ENCODE results near the gene TECTB.
A peak's percentile ranks its signal among the peaks of the same experiment; 100 is the strongest.

Gene TECTB

GRCh38 chr10:112299456-112299855 is 16.3 kb downstream of the TECTB start:
- Mint-ChIP-seq H3K4me1 (peaks cover 9% of the 10 kb centered on the region), H3K36me3 (ENCODE audit: low read depth) (no peaks in the 10 kb centered on the region), H3K4me3 (no peak overlapping the region), H3K27ac (no peak overlapping the region), H3K9me3 (no peaks in the 10 kb centered on the region), H3K27me3 (ENCODE audit: low read depth) (peaks cover 5% of the 10 kb centered on the region)
- TF ChIP-seq CTCF (IDR thresholded peaks at IDR 0.05; ENCODE audit: unreplicated experiment in 3 of 3): no peak

- no peaks in the 10 kb centered on the region for H3K36me3 Mint-ChIP-seq (ENCODE audit: low read depth)
- no peaks in the 10 kb centered on the region for H3K4me1 Mint-ChIP-seq
- H3K27me3 Mint-ChIP-seq (ENCODE audit: low read depth): no peaks in the 10 kb centered on the region
- H3K4me3 Mint-ChIP-seq: no peak overlapping the region
- no peak for TF ChIP-seq CTCF (IDR thresholded peaks at IDR 0.05; ENCODE audit: unreplicated experiment in 3 of 3)
- no peak overlapping the region for H3K27ac Mint-ChIP-seq
- no peaks in the 10 kb centered on the region for H3K9me3 Mint-ChIP-seq
Measured at GRCh38 chr10:112302335-112302734, 19.1 kb downstream of the TECTB start.

- no peaks in the 10 kb centered on the region for H3K27me3 Mint-ChIP-seq (ENCODE audit: low read depth)
- no peaks in the 10 kb centered on the region for H3K9me3 Mint-ChIP-seq
- H3K4me3 Mint-ChIP-seq: no peak overlapping the region
- no peak overlapping the region for H3K27ac Mint-ChIP-seq
- no peaks in the 10 kb centered on the region for H3K36me3 Mint-ChIP-seq (ENCODE audit: low read depth)
- TF ChIP-seq CTCF (IDR thresholded peaks at IDR 0.05; ENCODE audit: unreplicated experiment in 3 of 3): no peak
- no peaks in the 10 kb centered on the region for H3K4me1 Mint-ChIP-seq
Measured at GRCh38 chr10:112303528-112303927, 20.3 kb downstream of the TECTB start.

GRCh38 chr10:112304267-112304859 is 21.2 kb downstream of the TECTB start:
- H3K4me1 Mint-ChIP-seq: no peaks in the 10 kb centered on the region
- no peak overlapping the region for H3K4me3 Mint-ChIP-seq
- no peaks in the 10 kb centered on the region for H3K36me3 Mint-ChIP-seq (ENCODE audit: low read depth)
- no peaks in the 10 kb centered on the region for H3K27me3 Mint-ChIP-seq (ENCODE audit: low read depth)
- H3K9me3 Mint-ChIP-seq: no peaks in the 10 kb centered on the region
- no peak overlapping the region for H3K27ac Mint-ChIP-seq
- no peak for TF ChIP-seq CTCF (IDR thresholded peaks at IDR 0.05; ENCODE audit: unreplicated experiment in 3 of 3)

- Mint-ChIP-seq H3K27me3 (ENCODE audit: low read depth) (no peaks in the 10 kb centered on the region), H3K36me3 (ENCODE audit: low read depth) (no peaks in the 10 kb centered on the region), H3K4me3 (no peak overlapping the region), H3K9me3 (no peaks in the 10 kb centered on the region), H3K27ac (no peak overlapping the region), H3K4me1 (no peaks in the 10 kb centered on the region)
- TF ChIP-seq CTCF (IDR thresholded peaks at IDR 0.05; ENCODE audit: unreplicated experiment in 3 of 3): peak; percentile 46 to 57 (median 51)
Measured at GRCh38 chr10:112307358-112308124, 24.3 kb downstream of the TECTB start.

- no peaks in the 10 kb centered on the region for H3K36me3 Mint-ChIP-seq (ENCODE audit: low read depth)
- no peak for TF ChIP-seq CTCF (IDR thresholded peaks at IDR 0.05; ENCODE audit: unreplicated experiment in 3 of 3)
- peaks cover 3% of the 10 kb centered on the region for H3K27me3 Mint-ChIP-seq (ENCODE audit: low read depth)
- H3K9me3 Mint-ChIP-seq: no peaks in the 10 kb centered on the region
- H3K4me3 Mint-ChIP-seq: no peak overlapping the region
- no peaks in the 10 kb centered on the region for H3K4me1 Mint-ChIP-seq
- H3K27ac Mint-ChIP-seq: no peak overlapping the region
Measured at GRCh38 chr10:112308125-112308502, 24.9 kb downstream of the TECTB start.
